ENCODE measurements around the gene PIAS1.

DNA sequence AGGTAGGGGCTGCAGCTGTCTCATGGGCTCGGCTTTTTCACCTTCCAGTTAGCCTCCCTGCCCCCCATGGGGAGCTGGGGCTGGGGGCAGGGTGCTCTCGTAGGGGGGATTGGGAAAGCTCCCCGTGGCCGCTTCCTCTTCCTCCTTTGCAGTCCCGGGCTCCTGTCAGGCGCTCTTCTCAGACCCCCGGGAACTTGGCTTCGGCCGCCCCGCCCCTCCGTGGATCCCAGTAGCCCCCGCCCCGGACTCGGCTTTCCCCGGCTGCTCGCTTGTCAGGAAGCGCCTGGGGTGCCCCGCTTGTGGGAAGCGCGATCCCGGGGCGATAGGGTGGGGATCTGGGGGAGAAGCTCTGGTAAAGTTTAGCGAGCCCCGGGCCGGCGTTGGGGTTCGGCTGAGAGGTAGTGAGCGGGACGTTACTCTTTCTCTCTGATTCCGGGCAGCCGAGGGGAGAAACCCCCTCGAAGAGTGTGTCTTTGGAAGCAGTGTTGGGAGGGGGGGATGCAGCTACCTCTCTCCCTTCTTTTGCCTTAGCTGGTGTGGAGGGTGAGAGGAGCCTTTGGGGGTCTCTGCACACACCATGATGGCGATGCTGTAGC lies 611 bp downstream of the PIAS1 start:
- TF ChIP-seq POLR2A (IDR thresholded peaks at IDR 0.05) = no peak
- TF ChIP-seq, protein P1, sequence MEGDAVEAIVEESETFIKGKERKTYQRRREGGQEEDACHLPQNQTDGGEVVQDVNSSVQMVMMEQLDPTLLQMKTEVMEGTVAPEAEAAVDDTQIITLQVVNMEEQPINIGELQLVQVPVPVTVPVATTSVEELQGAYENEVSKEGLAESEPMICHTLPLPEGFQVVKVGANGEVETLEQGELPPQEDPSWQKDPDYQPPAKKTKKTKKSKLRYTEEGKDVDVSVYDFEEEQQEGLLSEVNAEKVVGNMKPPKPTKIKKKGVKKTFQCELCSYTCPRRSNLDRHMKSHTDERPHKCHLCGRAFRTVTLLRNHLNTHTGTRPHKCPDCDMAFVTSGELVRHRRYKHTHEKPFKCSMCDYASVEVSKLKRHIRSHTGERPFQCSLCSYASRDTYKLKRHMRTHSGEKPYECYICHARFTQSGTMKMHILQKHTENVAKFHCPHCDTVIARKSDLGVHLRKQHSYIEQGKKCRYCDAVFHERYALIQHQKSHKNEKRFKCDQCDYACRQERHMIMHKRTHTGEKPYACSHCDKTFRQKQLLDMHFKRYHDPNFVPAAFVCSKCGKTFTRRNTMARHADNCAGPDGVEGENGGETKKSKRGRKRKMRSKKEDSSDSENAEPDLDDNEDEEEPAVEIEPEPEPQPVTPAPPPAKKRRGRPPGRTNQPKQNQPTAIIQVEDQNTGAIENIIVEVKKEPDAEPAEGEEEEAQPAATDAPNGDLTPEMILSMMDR (IDR thresholded peaks at IDR 0.05) = no peak
